ENCODE measurements around the gene CUX1.

DNA sequence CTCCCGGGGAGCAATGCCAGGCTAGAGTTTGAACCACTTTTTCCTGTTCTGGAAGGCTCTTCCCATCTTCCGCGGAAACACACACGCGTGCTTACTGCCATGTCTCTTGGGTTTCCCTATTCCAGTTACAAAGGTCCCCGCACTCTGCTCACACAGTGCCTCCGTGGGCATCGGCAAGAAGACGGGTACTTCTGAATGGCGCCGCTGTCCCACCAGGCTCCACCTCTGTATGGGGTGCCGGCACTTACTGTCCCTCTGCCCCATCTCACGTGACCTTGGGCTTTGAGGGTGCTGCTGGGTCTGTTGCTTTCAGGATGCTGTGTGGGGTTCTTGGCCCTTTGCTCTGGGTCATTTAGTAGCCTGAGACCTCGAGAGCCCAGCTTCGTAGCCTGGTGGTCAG, 298.5 kb downstream of the CUX1 start:
- TF ChIP-seq, protein P1, sequence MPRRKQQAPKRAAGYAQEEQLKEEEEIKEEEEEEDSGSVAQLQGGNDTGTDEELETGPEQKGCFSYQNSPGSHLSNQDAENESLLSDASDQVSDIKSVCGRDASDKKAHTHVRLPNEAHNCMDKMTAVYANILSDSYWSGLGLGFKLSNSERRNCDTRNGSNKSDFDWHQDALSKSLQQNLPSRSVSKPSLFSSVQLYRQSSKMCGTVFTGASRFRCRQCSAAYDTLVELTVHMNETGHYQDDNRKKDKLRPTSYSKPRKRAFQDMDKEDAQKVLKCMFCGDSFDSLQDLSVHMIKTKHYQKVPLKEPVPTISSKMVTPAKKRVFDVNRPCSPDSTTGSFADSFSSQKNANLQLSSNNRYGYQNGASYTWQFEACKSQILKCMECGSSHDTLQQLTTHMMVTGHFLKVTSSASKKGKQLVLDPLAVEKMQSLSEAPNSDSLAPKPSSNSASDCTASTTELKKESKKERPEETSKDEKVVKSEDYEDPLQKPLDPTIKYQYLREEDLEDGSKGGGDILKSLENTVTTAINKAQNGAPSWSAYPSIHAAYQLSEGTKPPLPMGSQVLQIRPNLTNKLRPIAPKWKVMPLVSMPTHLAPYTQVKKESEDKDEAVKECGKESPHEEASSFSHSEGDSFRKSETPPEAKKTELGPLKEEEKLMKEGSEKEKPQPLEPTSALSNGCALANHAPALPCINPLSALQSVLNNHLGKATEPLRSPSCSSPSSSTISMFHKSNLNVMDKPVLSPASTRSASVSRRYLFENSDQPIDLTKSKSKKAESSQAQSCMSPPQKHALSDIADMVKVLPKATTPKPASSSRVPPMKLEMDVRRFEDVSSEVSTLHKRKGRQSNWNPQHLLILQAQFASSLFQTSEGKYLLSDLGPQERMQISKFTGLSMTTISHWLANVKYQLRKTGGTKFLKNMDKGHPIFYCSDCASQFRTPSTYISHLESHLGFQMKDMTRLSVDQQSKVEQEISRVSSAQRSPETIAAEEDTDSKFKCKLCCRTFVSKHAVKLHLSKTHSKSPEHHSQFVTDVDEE (CRISPR knock-in tag; IDR thresholded peaks at IDR 0.05), result no peak
- TF ChIP-seq ZFP30 (CRISPR knock-in tag; IDR thresholded peaks at IDR 0.05) (no peak), CSDC2 (CRISPR knock-in tag; IDR thresholded peaks at IDR 0.05) (no peak), ZFP3 (CRISPR knock-in tag; IDR thresholded peaks at IDR 0.05) (no peak), ESRRG (CRISPR knock-in tag; IDR thresholded peaks at IDR 0.05) (no peak), RARB (CRISPR knock-in tag; IDR thresholded peaks at IDR 0.05) (no peak), ZNF70 (CRISPR knock-in tag; IDR thresholded peaks at IDR 0.05) (no peak), ARNTL (CRISPR knock-in tag; IDR thresholded peaks at IDR 0.05; ENCODE audit: borderline replicate concordance, low read depth) (no peak)
- TF ChIP-seq, protein P2, sequence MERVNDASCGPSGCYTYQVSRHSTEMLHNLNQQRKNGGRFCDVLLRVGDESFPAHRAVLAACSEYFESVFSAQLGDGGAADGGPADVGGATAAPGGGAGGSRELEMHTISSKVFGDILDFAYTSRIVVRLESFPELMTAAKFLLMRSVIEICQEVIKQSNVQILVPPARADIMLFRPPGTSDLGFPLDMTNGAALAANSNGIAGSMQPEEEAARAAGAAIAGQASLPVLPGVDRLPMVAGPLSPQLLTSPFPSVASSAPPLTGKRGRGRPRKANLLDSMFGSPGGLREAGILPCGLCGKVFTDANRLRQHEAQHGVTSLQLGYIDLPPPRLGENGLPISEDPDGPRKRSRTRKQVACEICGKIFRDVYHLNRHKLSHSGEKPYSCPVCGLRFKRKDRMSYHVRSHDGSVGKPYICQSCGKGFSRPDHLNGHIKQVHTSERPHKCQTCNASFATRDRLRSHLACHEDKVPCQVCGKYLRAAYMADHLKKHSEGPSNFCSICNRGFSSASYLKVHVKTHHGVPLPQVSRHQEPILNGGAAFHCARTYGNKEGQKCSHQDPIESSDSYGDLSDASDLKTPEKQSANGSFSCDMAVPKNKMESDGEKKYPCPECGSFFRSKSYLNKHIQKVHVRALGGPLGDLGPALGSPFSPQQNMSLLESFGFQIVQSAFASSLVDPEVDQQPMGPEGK (CRISPR knock-in tag; IDR thresholded peaks at IDR 0.05; ENCODE audit: borderline replicate concordance), result no peak
- TF ChIP-seq, protein P3, sequence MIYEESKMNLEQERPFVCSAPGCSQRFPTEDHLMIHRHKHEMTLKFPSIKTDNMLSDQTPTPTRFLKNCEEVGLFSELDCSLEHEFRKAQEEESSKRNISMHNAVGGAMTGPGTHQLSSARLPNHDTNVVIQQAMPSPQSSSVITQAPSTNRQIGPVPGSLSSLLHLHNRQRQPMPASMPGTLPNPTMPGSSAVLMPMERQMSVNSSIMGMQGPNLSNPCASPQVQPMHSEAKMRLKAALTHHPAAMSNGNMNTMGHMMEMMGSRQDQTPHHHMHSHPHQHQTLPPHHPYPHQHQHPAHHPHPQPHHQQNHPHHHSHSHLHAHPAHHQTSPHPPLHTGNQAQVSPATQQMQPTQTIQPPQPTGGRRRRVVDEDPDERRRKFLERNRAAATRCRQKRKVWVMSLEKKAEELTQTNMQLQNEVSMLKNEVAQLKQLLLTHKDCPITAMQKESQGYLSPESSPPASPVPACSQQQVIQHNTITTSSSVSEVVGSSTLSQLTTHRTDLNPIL (CRISPR knock-in tag; IDR thresholded peaks at IDR 0.05; ENCODE audit: low read depth), result no peak

Measured in SK-N-SH treated with all-trans-retinoic acid at 6 μM for 48 hours (cell line).